H1 (cell line): ENCODE measurements around the gene AGBL4. TPM values are rescaled to one million over a fixed set of nuclear protein-coding genes. Genes with fewer than 3 reads are reported as not detected.

Experiments
- CTCF ChIA-PET: fragments of 300-600 bp; sonication (Branson Sonifier 250); formaldehyde crosslinking; loops from one replicate; lab custom pipeline; 2021; ENCODE audit not compliant: partially characterized antibody; lab: Charles Lee
- POLR2A ChIA-PET: fragments of 300-600 bp; sonication (Branson Sonifier 250); formaldehyde crosslinking; loops from one replicate; lab custom pipeline; 2021; ENCODE audit warnings: inconsistent platforms; ENCODE audit not compliant: partially characterized antibody; lab: Charles Lee
- DNase-seq, 2 experiments: peaks; one replicate each; pipeline versions ENCODE4 v3.0.0 to v3.0.0-alpha.2; 2010 to 2022; ENCODE audit warnings: low spot score in 2 of 2, low read depth in 1 of 2, mixed read lengths in 1 of 2
- FAIRE-seq: peaks from 2 replicates; lab custom pipeline; 2011; peaks lifted over from hg19 to GRCh38; lab: Jason Lieb, UNC
- H2AFZ ChIP-seq: 2 replicates; pipeline ENCODE4 v1.8.1; 2012; ENCODE audit warnings: low read length, inconsistent platforms
- H2AK5ac ChIP-seq: 2 replicates; pipeline ENCODE4 v1.6.1; 2013; ENCODE audit warnings: low read depth, low read length
- H2BK120ac ChIP-seq: replicated peaks from 2 replicates; pipeline ENCODE3; 2013; ENCODE audit warnings: low read depth, low read length, inconsistent platforms
- H2BK12ac ChIP-seq: 2 replicates; pipeline ENCODE4 v1.6.1; 2013; ENCODE audit warnings: low read depth, low read length
- H2BK15ac ChIP-seq: 2 replicates; pipeline ENCODE4 v1.6.1; 2013; ENCODE audit warnings: low read length
- H2BK20ac ChIP-seq: 2 replicates; pipeline ENCODE4 v1.6.1; 2013; ENCODE audit warnings: low read length
- H2BK5ac ChIP-seq: 2 replicates; pipeline ENCODE4 v1.6.1; 2013; ENCODE audit warnings: low read depth, low read length
- H3K14ac ChIP-seq: 2 replicates; pipeline ENCODE4 v1.6.1; 2013; ENCODE audit warnings: inconsistent platforms; ENCODE audit not compliant: insufficient read length
- H3K18ac ChIP-seq: 2 replicates; pipeline ENCODE4 v1.6.1; 2013; ENCODE audit warnings: low read length; ENCODE audit errors: extremely low read depth
- H3K23ac ChIP-seq: 2 replicates; pipeline ENCODE4 v1.6.1; 2013; ENCODE audit warnings: inconsistent platforms; ENCODE audit not compliant: insufficient read length
- H3K23me2 ChIP-seq: 2 replicates; pipeline ENCODE4 v1.6.1; 2013; ENCODE audit warnings: low read depth, low read length
- H3K27ac ChIP-seq: 2 replicates; pipeline ENCODE4 v1.6.1; 2011; ENCODE audit warnings: low read depth, low read length, inconsistent platforms
- H3K27me3 ChIP-seq, 4 experiments: replicated peaks in 1 of 4; 1 replicate in 1 of 4; 2 replicates in 3 of 4; pipeline versions ENCODE4 v1.6.1 to v1.8.1; 2011 to 2013; ENCODE audit warnings: low read length in 3 of 4, mild to moderate bottlenecking in 3 of 4, inconsistent platforms in 2 of 4, mixed read lengths in 2 of 4, moderate library complexity in 1 of 4; ENCODE audit not compliant: control insufficient read depth in 3 of 4, insufficient read depth in 3 of 4; ENCODE audit errors: extremely low read depth in 1 of 4
- H3K36me3 ChIP-seq, 4 experiments: 2 replicates each; pipeline versions ENCODE4 v1.6.1 to v1.8.1; 2011 to 2013; ENCODE audit warnings: mild to moderate bottlenecking in 4 of 4, low read length in 3 of 4, moderate library complexity in 2 of 4, control low read depth in 1 of 4, inconsistent platforms in 1 of 4; ENCODE audit not compliant: insufficient read depth in 4 of 4, control insufficient read depth in 2 of 4
- H3K4ac ChIP-seq: replicated peaks from 2 replicates; pipeline ENCODE3; 2013; ENCODE audit warnings: low read length, low read depth, mixed read lengths, inconsistent platforms; ENCODE audit not compliant: insufficient read length
- H3K4me1 ChIP-seq, 4 experiments: replicated peaks in 1 of 4; 1 replicate in 1 of 4; 2 replicates in 3 of 4; pipeline versions ENCODE4 v1.6.1 to v1.8.1; 2011 to 2013; ENCODE audit warnings: low read length in 3 of 4, inconsistent platforms in 2 of 4, mixed read lengths in 1 of 4; ENCODE audit not compliant: insufficient read depth in 4 of 4, control insufficient read depth in 3 of 4
- H3K4me2 ChIP-seq, 2 experiments: 2 replicates each; pipeline versions ENCODE4 v1.6.1 to v1.8.1; 2011 to 2013; ENCODE audit warnings: low read depth in 2 of 2, low read length in 2 of 2, control low read depth in 1 of 2, inconsistent platforms in 1 of 2, mild to moderate bottlenecking in 1 of 2; ENCODE audit not compliant: insufficient read depth in 1 of 2
- H3K4me3 ChIP-seq, 4 experiments: fragments of 200-600, 300-600 bp in 1 of 4; sonication (generic), shearing (Covaris generic), sonication (Bioruptor Twin) in 1 of 4; 2 replicates each; pipeline versions ENCODE4 v1.5.1 to v1.8.1; 2011 to 2016; ENCODE audit warnings: low read length in 4 of 4, low read depth in 3 of 4, control low read depth in 2 of 4, inconsistent platforms in 2 of 4, mild to moderate bottlenecking in 2 of 4, mixed read lengths in 1 of 4, moderate library complexity in 1 of 4; ENCODE audit not compliant: insufficient read depth in 2 of 4; ENCODE audit errors: extremely low read depth in 1 of 4
- H3K56ac ChIP-seq: replicated peaks from 2 replicates; pipeline ENCODE3; 2013; ENCODE audit warnings: low read depth, mild to moderate bottlenecking, mixed read lengths, low read length, inconsistent platforms; ENCODE audit not compliant: insufficient read length
- H3K79me1 ChIP-seq: 2 replicates; pipeline ENCODE4 v1.6.1; 2013; ENCODE audit warnings: low read depth, low read length, control low read depth
- H3K79me2 ChIP-seq, 2 experiments: 2 replicates each; pipeline versions ENCODE4 v1.6.1 to v1.8.1; 2012 to 2013; ENCODE audit warnings: low read length in 2 of 2, mild to moderate bottlenecking in 2 of 2, inconsistent platforms in 1 of 2; ENCODE audit not compliant: insufficient read depth in 2 of 2, control insufficient read depth in 1 of 2
- H3K9ac ChIP-seq, 4 experiments: replicated peaks in 1 of 4; 1 replicate in 1 of 4; 2 replicates in 3 of 4; pipeline versions ENCODE4 v1.6.1 to v1.8.1; 2011 to 2013; ENCODE audit warnings: low read depth in 3 of 4, low read length in 3 of 4, control low read depth in 2 of 4, mild to moderate bottlenecking in 2 of 4, moderate library complexity in 2 of 4, inconsistent platforms in 1 of 4; ENCODE audit errors: extremely low read depth in 1 of 4
- H3K9me3 ChIP-seq, 2 experiments: 2 replicates each; pipeline versions ENCODE4 v1.6.1 to v1.8.1; 2012 to 2013; ENCODE audit warnings: mild to moderate bottlenecking in 2 of 2, moderate library complexity in 2 of 2, control low read depth in 1 of 2, inconsistent platforms in 1 of 2, low read depth in 1 of 2, low read length in 1 of 2, mixed read lengths in 1 of 2; ENCODE audit not compliant: insufficient read depth in 2 of 2
- H4K20me1 ChIP-seq, 2 experiments: replicated peaks in 1 of 2; 2 replicates each; pipeline versions ENCODE3 to v1.8.1; 2011 to 2013; ENCODE audit warnings: inconsistent platforms in 2 of 2, low read length in 2 of 2, mild to moderate bottlenecking in 1 of 2; ENCODE audit not compliant: insufficient read depth in 2 of 2, control insufficient read depth in 1 of 2
- H4K5ac ChIP-seq: 2 replicates; pipeline ENCODE4 v1.6.1; 2013; ENCODE audit warnings: low read length, low read depth, mixed read lengths, inconsistent platforms; ENCODE audit not compliant: insufficient read length
- H4K8ac ChIP-seq: 2 replicates; pipeline ENCODE4 v1.8.0; 2013; ENCODE audit warnings: mild to moderate bottlenecking, moderate library complexity, low read length, inconsistent platforms; ENCODE audit not compliant: insufficient read depth; ENCODE audit errors: extremely low read depth
- H4K91ac ChIP-seq: replicated peaks from 2 replicates; pipeline ENCODE3; 2013; ENCODE audit warnings: low read length, mixed read lengths, inconsistent platforms; ENCODE audit not compliant: insufficient read length
- KDM4A ChIP-seq: IDR thresholded peaks from one replicate; pipeline ENCODE4 v1.7.1; 2012; ENCODE audit warnings: low read depth, mild to moderate bottlenecking, moderate library complexity, low read length, inconsistent platforms; ENCODE audit not compliant: severe bottlenecking
- NANOG ChIP-seq: IDR thresholded peaks from 2 replicates; pipeline ENCODE4 v1.6.1; 2011; ENCODE audit warnings: low read length, low read depth, mild to moderate bottlenecking, inconsistent platforms; ENCODE audit not compliant: insufficient read depth, poor library complexity, severe bottlenecking
- RAD21 ChIP-seq, 2 experiments: IDR thresholded peaks in 1 of 2; conservative IDR thresholded peaks in 1 of 2; 2 replicates each; pipeline ENCODE4 v1.6.1; 2011; ENCODE audit warnings: low read depth in 2 of 2, low read length in 2 of 2, improper control_type of control experiment in 1 of 2, inconsistent platforms in 1 of 2, mild to moderate bottlenecking in 1 of 2, moderate library complexity in 1 of 2
- RBBP5 ChIP-seq: IDR thresholded peaks from 2 replicates; pipeline ENCODE4 v1.7.1; 2012; ENCODE audit warnings: low read depth, mild to moderate bottlenecking, inconsistent platforms, low read length, moderate library complexity, borderline replicate concordance
- WGBS, 2 experiments: shearing (Covaris generic) in 1 of 2; methylation state at CpG; one replicate each; pipeline versions ENCODE4 v1.1.6 to v1.1.7; 2013 to 2015; ENCODE audit warnings: low lambda C conversion rate in 2 of 2, mixed read lengths in 2 of 2, inconsistent platforms in 1 of 2, low coverage in 1 of 2, missing lambda C conversion rate in 1 of 2; ENCODE audit not compliant: insufficient replicate concordance in 2 of 2, insufficient coverage in 1 of 2, insufficient read length in 1 of 2; ENCODE audit errors: extremely low coverage in 1 of 2, missing lambda C conversion rate in 1 of 2; 5-methylcytosine and 5-hydroxymethylcytosine counted together
- polyA plus RNA-seq, 7 experiments: library from polyadenylated mRNA; depleted of rRNA in 3 of 7; stranded (reverse) in 5 of 7; unstranded in 2 of 7; fragments of >200 nt in 5 of 7; fragments of 200-250 nt in 2 of 7; gene quantifications; 1 replicate in 5 of 7; 2 replicates in 1 of 7; 4 replicates in 1 of 7; pipeline versions ENCODE4 v1.2.1 to v1.2.3, GENCODE V29; 2011 to 2013; ENCODE audit warnings: missing spikeins in 2 of 7, mixed read lengths in 2 of 7
- total RNA-seq: library from RNA; stranded (reverse); fragmentation: NEBNext Ultra II Directional; extraction: Animal tissue kit (Norgen Biotek cat#: 25700); gene quantifications from 2 replicates; pipeline ENCODE4 v1.2.1, GENCODE V29; 2021
- TF ChIP-seq, protein P1 (sequence below): IDR thresholded peaks from 2 replicates; pipeline ENCODE4 v1.6.1; 2012; ENCODE audit warnings: inconsistent platforms

Gene AGBL4
- total and polyA plus RNA-seq, 2 of the 8 experiments (the other 6 are each of a cell fraction or from before 2014, with no cell fraction given): 0.41 to 0.45 TPM

DNA sequence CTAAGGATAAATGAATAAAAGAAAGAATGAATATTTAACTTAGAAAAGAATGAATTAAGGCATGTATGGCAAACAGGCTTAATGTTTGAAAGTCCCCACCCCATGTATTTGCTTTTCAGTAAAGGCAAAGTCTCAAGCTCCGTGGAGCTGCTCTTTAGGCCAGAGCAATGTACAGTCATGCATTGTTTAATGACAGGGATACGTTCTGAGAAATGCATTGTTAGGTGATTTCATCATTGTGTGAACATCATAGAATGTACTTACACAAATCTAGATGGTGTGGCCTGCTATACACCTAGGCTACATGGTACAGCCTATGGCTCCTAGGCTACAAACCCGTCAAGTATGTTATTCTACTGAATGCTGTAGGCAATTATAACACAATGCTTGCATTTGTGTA lies 1500.2 kb downstream of the AGBL4 start:
- Histone ChIP-seq H2BK20ac (no peak overlapping the region), H3K4ac (no peak overlapping the region), H3K79me2 (no peaks in the 10 kb centered on the region), H2BK15ac (no peak overlapping the region), H2AFZ (no peak overlapping the region), H3K23me2 (no peaks in the 10 kb centered on the region), H4K91ac (no peak overlapping the region), H3K4me2 (no peak overlapping the region), H3K9ac (no peak overlapping the region), H3K18ac (no peak overlapping the region), H2BK120ac (no peak overlapping the region), H3K9me3 (no peaks in the 10 kb centered on the region), H3K36me3 (no peaks in the 10 kb centered on the region), H2BK12ac (no peak overlapping the region), H3K79me1 (no peaks in the 10 kb centered on the region), H4K20me1 (no peaks in the 10 kb centered on the region), H4K8ac (no peak overlapping the region), H2AK5ac (no peak overlapping the region), H3K4me1 (no peaks in the 10 kb centered on the region), H4K5ac (no peak overlapping the region), H3K27ac (no peak overlapping the region), H3K23ac (no peak overlapping the region), H2BK5ac (no peak overlapping the region), H3K14ac (no peak overlapping the region), H3K4me3 (no peak overlapping the region), H3K56ac (no peak overlapping the region), H3K27me3 (no peaks in the 10 kb centered on the region)
- FAIRE-seq (no peak), DNase-seq (no peak)
- ChIA-PET POLR2A (no interaction called here), CTCF (interaction anchor here (1.6 kb wide), 1 partner anchor 413 kb away, joined by 3 read pairs; no protein-coding TSS in a partner anchor)
- WGBS, 2 experiments: 83% methylated on average over 3 of the region's 3 CpGs; no CpG with 5 or more reads in 1 of the 2 experiments
- TF ChIP-seq NANOG (no peak), RAD21 (IDR thresholded peaks at IDR 0.05 in 1 of 2, conservative IDR thresholded peaks at IDR 0.05 in 1 of 2; ENCODE audit: low read depth in 2 of 2, low read length in 2 of 2) (no peak), RBBP5 (no peak), KDM4A (no peak)
- TF ChIP-seq, protein P1, sequence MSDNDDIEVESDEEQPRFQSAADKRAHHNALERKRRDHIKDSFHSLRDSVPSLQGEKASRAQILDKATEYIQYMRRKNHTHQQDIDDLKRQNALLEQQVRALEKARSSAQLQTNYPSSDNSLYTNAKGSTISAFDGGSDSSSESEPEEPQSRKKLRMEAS: no peak
